B cell (primary cell): Measurements from ENCODE around the gene DGKB.

Experiments
- EZH2 ChIP-seq: IDR thresholded peaks from 2 replicates; pipeline ENCODE4 v1.6.1; 2012; ENCODE audit warnings: borderline replicate concordance, low read depth, mild to moderate bottlenecking, moderate library complexity, low read length; ENCODE audit not compliant: insufficient read depth, poor library complexity, severe bottlenecking
- TF ChIP-seq, protein P1 (sequence below): fragments of 200-600 bp; IDR thresholded peaks from one replicate; pipeline ENCODE4 v1.8.0; 2022; ENCODE audit warnings: antibody characterized with exemption, mild to moderate bottlenecking

DNA sequence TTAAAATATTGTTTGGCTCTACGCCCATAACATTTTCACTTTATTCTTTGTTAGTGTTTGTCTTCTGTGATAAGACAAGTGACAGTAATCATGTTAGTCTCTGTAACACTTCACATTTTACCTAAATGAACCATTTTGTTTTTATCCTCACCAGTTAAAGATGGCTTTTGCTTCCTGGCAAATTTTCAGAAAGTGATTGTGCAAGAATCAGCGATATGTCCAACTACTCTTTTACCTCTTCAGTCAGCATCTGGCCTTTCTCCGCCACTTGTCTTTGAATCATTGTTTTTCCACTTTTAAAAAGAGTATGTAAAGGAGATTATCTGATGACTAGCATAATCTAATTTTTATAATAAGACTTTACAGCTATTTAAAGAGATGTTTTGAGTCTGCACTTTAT is 3.5 kb downstream of the DGKB start:
- TF ChIP-seq, protein P1, sequence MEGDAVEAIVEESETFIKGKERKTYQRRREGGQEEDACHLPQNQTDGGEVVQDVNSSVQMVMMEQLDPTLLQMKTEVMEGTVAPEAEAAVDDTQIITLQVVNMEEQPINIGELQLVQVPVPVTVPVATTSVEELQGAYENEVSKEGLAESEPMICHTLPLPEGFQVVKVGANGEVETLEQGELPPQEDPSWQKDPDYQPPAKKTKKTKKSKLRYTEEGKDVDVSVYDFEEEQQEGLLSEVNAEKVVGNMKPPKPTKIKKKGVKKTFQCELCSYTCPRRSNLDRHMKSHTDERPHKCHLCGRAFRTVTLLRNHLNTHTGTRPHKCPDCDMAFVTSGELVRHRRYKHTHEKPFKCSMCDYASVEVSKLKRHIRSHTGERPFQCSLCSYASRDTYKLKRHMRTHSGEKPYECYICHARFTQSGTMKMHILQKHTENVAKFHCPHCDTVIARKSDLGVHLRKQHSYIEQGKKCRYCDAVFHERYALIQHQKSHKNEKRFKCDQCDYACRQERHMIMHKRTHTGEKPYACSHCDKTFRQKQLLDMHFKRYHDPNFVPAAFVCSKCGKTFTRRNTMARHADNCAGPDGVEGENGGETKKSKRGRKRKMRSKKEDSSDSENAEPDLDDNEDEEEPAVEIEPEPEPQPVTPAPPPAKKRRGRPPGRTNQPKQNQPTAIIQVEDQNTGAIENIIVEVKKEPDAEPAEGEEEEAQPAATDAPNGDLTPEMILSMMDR = no peak
- TF ChIP-seq EZH2 = no peak
